Activated CD4-positive, alpha-beta T cell treated with anti-CD3 and anti-CD28 coated beads, Interleukin-2, amount 50 U/mL, for 48 hours (primary cell): ENCODE measurements around the gene ALDH6A1.
"Not testable (repeated sequence)": the region's sequence is repeated elsewhere in the genome, so short reads cannot be mapped to it uniquely, and the experiment has no call there.

ENCODE experiments used
- DNase-seq, 2 experiments: peaks; one replicate each; pipeline ENCODE4 v3.0.0-alpha.2; 2020

The ALDH6A1 gene

DNA sequence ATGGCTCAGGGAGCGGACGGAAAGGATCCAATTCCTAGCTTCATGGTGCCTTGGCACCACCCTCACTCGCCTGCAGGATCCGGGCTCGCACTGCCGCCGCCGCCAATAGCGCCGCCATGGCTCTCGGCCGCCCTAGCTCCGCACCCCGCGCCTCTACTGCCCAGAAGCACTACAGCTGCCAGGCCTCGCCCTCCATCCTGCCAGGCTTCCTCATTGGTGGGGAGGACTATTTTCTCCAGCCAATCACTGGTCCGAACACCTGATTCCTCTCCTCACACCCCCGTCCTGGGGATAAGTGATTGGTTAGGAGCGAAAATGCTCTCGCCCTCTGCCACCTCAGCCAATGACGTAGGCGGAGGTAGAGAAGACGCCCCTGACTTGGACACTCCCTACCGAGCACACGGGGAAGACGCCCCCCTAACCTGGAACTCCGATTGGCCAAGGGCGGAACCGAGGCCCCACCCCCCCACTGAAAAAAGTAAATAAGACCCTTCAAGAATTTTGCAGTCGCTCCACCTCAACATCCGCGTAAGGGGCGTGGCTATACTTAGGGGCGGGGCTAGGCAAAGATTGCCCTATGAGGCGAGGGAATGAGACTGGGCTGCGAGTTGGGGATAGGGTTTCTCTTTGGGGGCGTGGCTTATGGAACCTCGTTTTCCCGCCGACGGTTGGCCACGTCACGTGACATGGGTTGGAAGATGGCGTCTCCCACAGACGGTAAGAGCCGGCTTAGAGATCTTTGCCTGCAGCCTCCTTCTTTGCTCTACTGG lies at the start of gene ALDH6A1, which contains the start of gene LIN52:
Gene ALDH6A1, minus strand, starts transcription at position 177 of the 770 bp plus-strand sequence. Its CDS starts 59 bp downstream, at position 118.
Gene LIN52, plus strand, starts transcription at position 680 of the 770 bp plus-strand sequence. Its CDS starts 19 bp downstream, at position 699.
- peak; percentile 100 for DNase-seq

DNA sequence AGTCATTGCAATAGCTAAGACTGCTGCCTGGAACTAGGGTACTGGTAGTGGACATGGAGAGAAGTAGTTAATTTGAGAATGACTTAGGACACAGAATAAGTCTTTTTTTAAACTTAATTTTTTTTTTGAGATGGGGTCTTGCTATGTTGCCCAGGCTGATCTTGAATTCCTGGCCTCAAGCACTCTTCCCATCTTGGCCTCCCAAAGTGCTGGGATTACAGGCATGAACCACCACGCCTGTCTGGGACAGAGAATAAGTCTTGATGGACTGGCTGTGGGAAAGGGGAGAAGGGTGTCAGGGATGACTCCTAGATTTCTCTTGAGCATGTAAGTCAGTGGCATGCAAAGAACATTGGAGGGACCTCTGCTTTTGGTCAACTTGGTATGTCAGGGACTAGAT lies 43.4 kb upstream of the ALDH6A1 start:
- no peak for DNase-seq

DNA sequence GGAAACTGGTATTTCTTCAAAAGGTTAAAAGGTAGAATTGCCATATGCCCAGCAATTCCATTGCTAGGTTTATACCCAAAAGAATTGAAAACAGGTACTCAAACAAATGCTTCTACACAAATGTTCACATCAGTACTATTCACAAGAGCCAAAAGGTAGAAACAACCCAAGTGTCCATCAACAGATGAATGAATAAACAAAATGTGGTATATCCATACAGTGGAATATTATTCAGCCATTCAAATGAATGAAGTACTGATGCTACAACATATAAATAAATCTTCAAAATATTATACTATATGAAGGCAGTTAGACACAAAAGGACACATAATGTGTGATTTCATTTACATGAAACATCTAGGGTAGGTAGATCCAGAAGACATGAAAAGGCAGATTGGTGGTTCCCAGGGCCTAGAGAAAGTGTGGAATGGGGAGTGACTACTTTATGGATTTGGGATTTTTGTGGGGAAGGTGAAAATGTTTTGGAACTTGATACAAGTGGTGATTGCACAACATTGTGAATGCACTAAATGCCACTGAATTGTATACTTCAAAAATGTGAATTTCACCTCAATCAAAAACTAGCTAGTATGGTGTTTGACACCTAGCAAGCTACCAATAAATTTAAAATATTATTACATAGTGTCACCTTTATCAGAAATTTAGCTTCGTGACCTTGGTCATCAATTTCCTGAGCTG lies 42.2 kb upstream of the ALDH6A1 start:
- no peak for DNase-seq

DNA sequence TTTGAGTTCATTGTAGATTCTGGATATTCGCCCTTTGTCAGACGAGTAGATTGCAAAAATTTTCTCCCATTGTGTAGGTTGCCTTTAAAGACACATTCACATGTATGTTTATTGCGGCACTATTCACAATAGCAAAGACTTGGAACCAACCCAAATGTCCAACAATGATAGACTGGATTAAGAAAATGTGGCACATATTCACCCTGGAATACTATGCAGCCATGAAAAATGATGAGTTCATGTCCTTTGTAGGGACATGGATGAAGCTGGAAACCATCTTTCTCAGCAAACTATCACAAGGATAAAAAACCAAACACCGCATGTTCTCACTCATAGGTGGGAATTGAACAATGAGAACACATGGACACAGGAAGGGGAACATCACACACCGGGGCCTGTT lies 41.2 kb upstream of the ALDH6A1 start:
- DNase-seq: not testable (repeated sequence)

DNA sequence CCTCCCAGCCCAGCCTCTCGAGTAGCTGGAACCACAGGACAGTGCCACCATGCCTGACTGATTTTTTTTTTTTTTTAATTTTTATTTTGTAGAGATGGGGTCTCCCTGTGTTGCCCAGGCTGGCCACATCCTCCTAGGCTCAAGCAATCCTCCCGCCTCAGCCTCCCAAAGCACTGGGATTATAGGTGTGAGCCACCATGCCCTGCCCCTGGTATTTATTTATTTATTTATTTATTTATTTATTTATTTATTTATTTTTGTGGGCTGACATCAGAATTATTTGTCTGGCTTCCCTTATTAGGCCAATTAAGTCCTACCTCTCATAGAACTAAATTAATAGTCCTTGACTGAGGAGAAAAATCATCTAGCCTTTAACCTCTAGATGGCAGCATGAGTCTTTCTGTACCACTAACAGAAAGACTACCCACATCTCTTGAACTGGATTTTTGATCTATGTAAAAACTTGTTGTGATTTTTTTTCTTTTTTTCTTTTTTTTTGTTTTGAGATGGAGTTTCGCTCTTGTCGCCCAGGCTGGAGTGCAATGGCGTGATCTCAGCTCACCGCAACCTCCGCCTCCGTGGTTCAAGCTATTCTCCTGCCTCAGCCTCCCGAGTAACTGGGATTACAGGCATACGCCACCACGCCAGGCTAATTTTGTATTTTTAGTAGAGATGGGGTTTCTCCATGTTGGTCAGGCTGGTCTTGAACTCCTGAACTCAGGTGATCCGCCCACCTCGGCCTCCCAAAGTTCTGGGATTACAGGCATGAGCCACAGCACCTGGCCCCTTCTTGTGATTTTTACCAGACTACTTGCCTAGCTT lies 27.4 kb upstream of the ALDH6A1 start:
- DNase-seq: not testable (repeated sequence)

DNA sequence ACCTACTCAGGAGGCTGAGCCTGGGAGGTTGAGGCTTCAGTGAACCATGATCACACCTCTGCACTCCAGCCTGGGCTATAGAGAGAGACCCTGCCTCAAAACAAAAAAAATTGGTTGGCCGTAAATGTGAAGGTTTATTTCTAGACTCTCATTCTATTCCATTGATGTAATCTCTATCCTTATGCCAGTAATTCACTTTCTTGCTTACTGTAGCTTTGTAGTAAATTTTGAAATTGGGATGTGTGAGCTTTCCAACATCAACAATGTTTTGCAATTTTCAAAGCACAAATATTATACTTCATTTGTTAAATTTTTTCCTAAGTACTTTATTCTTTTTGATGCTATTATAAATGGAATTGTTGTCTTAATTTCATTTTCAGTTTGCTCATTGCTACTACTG lies 25.1 kb upstream of the ALDH6A1 start:
- DNase-seq: no peak

DNA sequence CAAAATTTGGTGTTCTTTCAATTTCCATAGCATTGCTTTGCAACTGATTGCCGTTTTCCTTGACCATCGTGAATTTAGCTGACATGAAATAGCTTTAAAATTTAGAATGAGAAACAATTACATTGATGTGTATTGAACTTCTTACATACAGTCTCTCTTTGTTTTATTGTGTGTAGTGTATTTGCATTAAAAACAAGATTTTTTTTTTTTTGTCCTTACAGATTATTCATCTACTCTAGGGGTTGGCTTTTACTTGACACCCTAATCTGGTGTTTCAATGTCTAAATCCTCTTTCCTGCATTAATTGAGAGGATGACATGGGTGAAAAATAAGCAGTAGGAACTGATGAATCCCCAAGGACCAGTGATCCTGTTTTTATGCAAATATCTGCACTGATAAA lies 21.1 kb upstream of the ALDH6A1 start:
- DNase-seq: no peak

DNA sequence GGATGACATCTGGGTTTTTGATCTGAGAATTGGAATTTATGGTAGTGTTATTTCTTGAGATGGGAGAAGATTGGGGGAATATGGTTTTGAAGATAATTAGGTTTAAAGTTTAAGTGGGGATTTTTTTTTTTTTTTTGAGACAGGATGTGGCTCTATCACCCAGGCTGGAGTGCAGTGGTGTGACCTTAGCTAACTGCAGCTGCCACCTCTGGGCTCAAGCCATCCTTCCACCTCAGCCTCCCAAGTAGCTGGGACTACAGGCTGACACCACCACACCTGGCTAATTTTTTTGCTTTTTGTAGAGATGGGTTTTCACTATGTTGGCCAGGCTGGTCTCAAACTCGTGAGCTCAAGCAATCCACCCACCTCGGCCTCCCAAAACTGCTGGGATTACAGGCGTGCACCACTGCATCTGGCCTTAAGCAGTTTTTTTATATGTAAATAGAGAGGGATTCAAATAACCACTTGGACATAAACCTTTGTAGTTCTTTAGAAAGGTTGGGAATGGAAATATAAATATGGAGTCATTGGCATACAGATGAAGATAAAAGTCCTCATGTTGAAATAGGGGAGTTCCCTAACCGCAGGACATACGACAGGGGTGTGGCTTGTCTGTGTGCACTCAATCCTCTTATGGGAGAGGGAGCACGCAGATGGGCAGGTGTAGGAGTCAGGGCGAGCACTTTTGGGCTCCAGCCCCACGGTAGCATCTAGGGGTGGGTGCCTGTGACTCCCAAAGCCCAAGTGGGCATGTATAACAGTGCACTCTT lies 5.2 kb upstream of the ALDH6A1 start:
- no peak for DNase-seq

DNA sequence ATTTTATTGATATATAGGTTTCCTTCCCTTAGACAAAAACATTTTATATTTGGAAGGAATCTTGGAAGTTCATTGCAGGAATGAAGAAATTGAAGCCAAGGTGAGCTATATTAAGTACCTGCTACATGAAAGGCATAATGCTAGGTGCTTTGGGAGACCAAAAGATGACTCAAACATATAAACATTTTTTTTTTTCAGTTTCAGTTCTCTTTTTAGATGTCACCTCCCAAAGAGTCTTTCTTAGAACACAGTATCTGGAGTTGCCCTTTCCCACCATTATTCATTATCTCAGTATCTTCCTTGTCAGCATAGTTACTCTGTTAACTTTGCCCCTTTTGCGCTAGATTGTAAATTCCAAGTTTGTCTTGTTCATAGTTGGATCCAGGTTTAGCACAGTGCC lies 1.6 kb upstream of the ALDH6A1 start:
- no peak for DNase-seq

DNA sequence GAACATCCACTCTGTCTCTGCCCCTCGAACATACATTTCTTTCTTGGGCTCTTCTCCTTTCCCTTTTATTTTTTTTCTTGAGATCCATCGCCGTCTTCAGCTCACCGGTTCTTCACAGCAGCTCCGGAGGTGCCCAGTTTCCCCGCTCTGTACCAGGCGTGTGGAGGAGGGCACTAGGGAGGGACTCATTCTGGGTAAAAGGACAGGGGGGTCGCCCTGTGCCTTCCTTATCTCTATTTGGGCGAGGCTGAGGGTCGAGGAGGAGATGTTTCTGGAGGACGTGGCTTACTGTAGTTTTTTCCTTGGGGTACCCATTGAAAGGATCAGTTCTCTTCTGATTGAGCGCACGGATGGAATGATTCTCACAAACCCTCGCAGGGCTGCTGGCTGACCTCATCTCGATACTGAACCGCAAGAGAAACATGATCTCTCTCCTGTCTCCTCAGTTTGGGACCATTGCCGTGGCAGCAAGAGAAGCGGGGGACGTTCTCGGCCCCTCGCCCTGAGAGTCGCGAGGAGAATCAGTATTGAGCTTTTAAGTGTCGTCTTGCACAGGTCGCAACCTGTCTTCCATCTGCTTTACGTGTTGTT lies 889 bp upstream of the ALDH6A1 start:
- peak; percentile 41 to 56 for DNase-seq

DNA sequence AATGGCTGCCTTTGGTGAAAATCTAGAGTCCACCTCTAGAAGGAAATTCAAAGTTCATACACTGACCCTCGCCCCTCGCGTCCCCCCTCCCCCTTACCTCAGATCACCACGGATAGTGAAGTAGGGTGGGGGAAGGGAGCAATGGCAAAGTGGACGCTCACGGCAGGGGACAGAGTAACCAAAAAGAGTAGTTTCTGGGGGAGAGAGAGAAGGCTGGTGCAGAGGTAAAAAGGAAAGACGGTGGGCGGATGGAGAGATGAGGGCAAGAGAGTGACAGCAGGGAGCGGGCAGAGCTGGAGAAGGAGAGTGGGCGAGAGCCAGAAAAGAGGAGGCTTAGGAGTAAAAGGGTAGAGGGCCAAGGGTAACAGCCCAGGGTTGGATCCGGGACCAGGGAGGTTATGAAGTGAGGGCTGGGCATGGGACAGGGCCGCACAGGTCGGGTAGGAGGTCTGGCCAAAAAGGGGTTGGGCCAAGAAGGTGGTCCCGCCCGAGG lies 423 bp downstream of the ALDH6A1 start:
- DNase-seq: no peak

DNA sequence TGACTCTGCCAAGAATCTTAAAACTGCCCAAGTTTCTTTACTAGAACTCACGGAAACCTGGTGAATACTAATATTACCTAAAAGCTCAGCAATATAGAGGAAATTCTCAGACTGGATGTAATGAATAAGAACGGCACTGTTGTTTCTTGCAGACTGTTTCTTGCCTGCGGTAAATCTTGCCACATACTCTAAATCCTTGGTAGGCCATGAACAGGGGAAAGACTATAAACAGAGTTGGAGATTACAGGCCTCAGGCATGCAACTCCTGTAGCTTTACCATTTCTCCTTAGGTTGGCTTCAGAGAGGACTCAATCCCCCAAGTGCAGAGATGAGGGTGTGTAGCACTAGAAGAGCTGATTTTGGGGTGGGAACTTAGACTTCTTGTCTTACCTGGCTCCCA lies 1.1 kb downstream of the ALDH6A1 start:
- no peak for DNase-seq

DNA sequence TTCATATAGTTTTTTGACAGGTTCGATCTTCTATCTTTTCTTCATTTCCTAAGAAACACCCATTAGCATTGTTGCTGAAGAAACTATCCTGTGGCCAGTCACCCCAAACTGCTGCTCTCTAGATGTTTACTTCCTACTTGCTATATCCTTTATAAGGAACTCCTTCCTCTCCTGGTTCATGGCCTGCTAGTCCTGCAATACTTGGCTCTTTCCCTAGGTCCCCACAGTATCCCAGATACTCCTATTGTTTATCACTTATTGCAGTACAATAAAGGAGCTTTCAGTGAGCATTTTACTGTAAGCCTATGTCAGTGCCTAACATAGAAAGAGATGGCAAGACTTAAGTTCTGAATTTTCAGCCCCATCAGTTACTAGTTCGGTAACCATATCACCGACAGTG lies 2.8 kb downstream of the ALDH6A1 start:
- no peak for DNase-seq

DNA sequence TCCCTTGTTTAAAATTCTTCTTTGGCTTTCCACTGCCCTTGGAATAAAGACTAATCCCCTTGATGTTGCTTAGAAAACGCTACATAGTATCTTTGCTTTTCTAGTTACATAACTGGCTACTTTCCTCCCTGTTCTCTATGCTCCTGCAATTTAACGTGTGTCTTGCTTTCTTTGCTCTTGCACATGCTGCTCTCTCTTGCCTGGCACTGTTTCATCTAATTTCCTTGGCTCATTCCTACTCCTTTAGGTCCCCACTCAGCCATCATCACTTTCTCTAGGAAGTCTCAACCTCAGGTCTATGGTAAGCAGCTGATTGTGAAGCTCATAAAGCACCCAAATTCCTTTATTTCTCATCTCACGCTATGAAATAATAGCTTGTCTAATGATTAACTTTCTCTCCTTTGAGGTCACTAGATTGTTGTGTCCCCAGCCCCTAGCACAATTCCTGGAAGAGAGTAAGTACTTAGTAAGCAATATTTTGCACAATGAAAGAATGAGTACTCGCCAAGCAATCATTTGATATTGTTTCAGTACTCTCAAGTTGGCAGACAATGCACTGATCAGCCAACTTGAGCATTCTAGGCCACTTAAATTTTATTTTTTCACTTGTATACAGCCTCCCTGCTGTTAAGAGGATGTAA lies 3.3 kb downstream of the ALDH6A1 start:
- DNase-seq: no peak

DNA sequence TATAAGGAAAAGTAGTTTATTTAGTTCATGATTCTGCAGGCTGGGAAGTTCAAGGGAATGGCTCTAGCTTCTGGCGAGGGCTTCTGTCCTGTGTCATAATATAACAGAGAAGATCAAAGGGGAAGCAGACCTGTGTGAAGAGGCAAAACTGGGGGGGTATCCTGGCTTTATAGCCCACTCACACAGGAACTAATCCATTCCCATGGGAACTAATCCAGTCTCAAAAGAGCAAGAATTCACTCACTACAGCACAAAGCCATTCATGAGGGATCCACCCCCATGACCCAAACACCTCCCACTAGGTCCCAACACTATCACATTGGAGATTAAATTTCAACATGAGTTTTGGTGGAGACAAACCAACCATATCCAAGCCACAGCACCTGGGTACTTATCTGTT lies 6.9 kb downstream of the ALDH6A1 start:
- no peak for DNase-seq

DNA sequence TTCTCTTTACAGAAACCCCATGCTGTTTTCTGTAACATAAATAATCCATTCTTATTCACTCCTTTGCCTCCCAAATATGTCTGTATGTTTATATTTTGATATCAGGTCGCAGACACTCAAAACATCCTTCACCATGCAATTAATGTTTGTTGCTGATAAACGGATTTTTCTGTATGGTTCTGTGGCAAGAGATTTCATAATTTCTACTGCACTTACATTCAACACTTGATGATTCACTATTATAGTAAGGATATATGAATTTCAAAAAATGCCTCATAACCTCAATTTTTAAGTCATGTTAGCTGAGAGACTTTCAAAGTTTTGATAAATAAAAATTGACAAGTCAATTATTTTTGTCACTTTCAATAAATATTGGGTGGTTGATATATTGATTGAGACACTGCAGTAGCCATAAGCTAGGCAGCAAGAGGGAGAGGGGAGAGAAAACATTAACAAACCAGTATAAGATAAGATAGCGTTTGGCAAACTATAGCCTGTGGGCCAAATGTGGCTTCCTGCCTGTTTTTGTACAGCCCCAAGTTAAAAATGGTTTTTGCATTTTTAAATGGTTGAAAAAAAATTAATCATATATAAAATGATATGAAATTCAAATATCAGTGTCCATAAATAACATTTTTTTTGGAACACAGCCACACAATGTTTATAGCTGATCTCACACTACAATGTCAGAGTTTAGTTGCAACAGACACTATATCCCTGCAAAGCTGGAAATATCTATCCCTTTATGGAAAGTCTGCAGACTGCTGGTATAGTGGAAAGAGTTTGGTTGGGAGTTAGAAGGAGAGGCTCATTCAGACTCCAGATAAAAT lies 18.3 kb downstream of the ALDH6A1 start:
- no peak for DNase-seq

DNA sequence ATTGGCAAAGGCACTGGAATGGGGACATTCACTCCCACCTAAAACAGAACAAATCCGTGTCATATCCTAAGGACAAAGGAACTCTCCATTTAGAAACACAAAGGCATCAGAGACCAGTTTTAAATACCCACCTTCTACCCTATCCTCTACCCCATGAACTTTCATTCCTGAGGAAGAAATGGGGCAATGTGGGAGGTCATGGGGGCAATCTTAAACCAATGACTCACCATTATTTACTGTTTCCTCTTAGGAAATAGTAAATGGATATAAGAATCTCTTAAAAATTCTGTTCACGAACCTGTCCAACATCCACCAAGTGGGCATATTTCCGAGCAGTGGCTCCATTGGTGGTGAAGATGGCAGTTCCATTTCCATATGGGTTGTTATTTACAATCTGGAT lies 19.4 kb downstream of the ALDH6A1 start:
- no peak for DNase-seq

DNA sequence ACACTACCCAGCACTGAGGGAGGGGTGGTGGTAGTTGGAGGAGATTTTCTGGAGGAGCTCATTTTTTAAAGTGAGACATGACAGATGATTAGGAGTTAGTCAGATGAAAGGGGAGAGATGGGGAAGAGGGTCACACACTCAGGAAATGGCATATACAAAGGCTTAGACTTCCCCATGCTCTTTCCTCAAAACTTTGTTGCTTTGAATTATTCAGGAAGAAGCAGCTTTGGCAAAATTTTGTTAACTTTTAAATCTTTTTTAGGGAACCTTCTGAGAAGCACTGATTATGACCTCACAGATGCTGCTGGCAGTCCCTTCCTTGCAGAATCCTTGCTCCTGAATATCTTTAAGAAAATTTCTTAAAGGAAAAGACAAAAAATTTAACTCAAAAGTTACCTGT lies 19.8 kb downstream of the ALDH6A1 start:
- DNase-seq: no peak

DNA sequence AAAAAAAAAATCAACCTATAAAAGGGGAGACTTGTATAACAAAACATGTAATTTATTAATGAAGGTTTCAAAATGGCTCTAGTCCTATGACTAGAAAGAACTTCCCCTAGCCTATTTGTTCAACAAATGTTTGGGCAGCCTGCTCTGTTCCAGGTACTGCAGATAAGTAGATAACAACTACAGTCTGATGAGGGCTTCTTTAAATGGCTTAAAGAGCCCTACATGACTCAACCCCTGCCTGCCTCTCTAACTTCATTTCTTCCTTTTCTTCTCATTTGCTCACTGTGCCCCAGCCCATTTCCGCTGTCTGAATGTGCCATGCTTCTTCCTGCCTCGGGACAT lies 21.5 kb downstream of the ALDH6A1 start:
- DNase-seq: no peak

DNA sequence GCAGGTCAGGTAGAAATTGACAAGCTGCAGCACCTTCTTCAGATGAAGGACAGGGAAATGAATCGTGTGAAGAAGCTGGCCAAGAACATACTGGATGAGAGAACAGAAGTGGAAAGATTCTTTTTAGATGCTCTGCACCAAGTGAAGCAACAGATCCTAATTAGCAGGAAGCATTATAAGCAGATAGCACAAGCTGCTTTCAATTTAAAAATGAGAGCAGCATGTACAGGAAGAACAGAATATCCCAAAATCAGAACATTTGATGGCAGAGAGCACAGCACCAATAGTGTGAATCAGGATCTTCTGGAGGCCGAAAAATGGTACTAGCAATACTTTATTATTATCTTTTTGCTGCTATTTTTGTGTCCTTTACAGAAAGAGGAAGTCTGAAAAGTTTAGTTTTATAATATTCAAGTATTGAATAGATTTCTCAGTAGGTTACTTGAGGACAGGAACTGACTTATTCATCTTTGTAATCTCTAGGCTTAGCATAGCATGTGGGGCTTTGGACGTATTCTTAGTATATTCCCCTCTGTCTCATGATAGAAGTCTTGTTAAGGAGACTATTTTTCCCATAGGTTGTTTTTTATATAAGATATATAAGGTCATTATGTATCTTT lies 34.3 kb downstream of the ALDH6A1 start:
- DNase-seq: no peak
